K562 (cell line): Measurements from ENCODE around the gene UNC119B. TPM values are rescaled to one million over a fixed set of nuclear protein-coding genes. Genes with fewer than 3 reads are reported as not detected.

Experiments used
- ARHGAP35 ChIP-seq: fragments of 450-650 bp; IDR thresholded peaks from 2 replicates; pipeline ENCODE4 v1.6.1; 2018; ENCODE audit not compliant: partially characterized antibody
- EGR1 ChIP-seq: fragments of 450-650 bp; conservative IDR thresholded peaks from 2 replicates; pipeline ENCODE4 v1.6.1; 2017; ENCODE audit warnings: mild to moderate bottlenecking
- ELK3 ChIP-seq: fragments of 450-650 bp; formaldehyde crosslinking; IDR thresholded peaks from 2 replicates; pipeline ENCODE4 v1.4.0; 2020; ENCODE audit warnings: mild to moderate bottlenecking
- ETS2 ChIP-seq: IDR thresholded peaks from 2 replicates; pipeline ENCODE4 v1.6.1; 2016; ENCODE audit warnings: borderline replicate concordance, missing genetic modification characterization, mild to moderate bottlenecking, moderate library complexity, missing compliant biosample characterization; ENCODE audit not compliant: poor library complexity, severe bottlenecking
- EWSR1 ChIP-seq: fragments of 450-650 bp; IDR thresholded peaks from 2 replicates; pipeline ENCODE4 v1.6.1; 2018; ENCODE audit warnings: borderline replicate concordance, mild to moderate bottlenecking, low read depth, moderate library complexity; ENCODE audit not compliant: partially characterized antibody
- HBP1 ChIP-seq: fragments of 450-650 bp; formaldehyde crosslinking; IDR thresholded peaks from 2 replicates; pipeline ENCODE4 v1.4.0; 2022; ENCODE audit warnings: missing genetic modification characterization
- HMBOX1 ChIP-seq: sonication (generic); IDR thresholded peaks from 2 replicates; pipeline ENCODE4 v1.6.1; 2016
- HNRNPK ChIP-seq: fragments of 200-400 bp; formaldehyde crosslinking; IDR thresholded peaks from one replicate; pipeline ENCODE4 v1.6.1; 2018; ENCODE audit warnings: mild to moderate bottlenecking, low read depth, low read length; ENCODE audit not compliant: poor library complexity, severe bottlenecking
- KLF6 ChIP-seq: fragments of 250-450 bp; sonication (Bioruptor Pico); IDR thresholded peaks from 2 replicates; pipeline ENCODE4 v1.4.0; 2020; ENCODE audit warnings: mild to moderate bottlenecking, moderate library complexity, borderline replicate concordance
- MEF2D ChIP-seq: conservative IDR thresholded peaks from 2 replicates; pipeline ENCODE4 v1.6.1; 2016; ENCODE audit warnings: low read depth, missing genetic modification characterization, missing compliant biosample characterization
- MTF1 ChIP-seq: fragments of 250-450 bp; sonication (Bioruptor Pico); IDR thresholded peaks from 2 replicates; pipeline ENCODE4 v1.9.0; 2021; ENCODE audit warnings: moderate library complexity, mild to moderate bottlenecking, inconsistent platforms, borderline replicate concordance
- NFE2 ChIP-seq: IDR thresholded peaks from 2 replicates; pipeline ENCODE4 v1.6.1; 2014; ENCODE audit warnings: antibody characterized with exemption, low read depth
- NR0B1 ChIP-seq: fragments of 450-650 bp; IDR thresholded peaks from one replicate; pipeline ENCODE4 v1.6.1; 2018; ENCODE audit warnings: mild to moderate bottlenecking, moderate library complexity; ENCODE audit not compliant: partially characterized antibody
- NR3C1 ChIP-seq: sonication (generic); formaldehyde crosslinking; IDR thresholded peaks from 2 replicates; pipeline ENCODE4 v1.8.1; 2022; ENCODE audit warnings: missing genetic modification reagents
- RFX5 ChIP-seq: IDR thresholded peaks from 2 replicates; pipeline ENCODE4 v1.6.1; 2011; ENCODE audit warnings: low read depth, mild to moderate bottlenecking, improper control_type of control experiment, low read length
- SAFB2 ChIP-seq: fragments of 200-400 bp; formaldehyde crosslinking; IDR thresholded peaks from 2 replicates; pipeline ENCODE4 v1.6.1; 2018; ENCODE audit warnings: borderline replicate concordance, low read length, low read depth, moderate library complexity; ENCODE audit not compliant: severe bottlenecking
- TEAD1 ChIP-seq, 2 experiments: fragments of 450-650 bp in 1 of 2; sonication (generic) in 1 of 2; formaldehyde crosslinking; IDR thresholded peaks; 2 replicates each; pipeline versions ENCODE4 v1.4.0 to v1.8.0; 2020 to 2022; ENCODE audit warnings: mild to moderate bottlenecking in 2 of 2, missing genetic modification reagents in 1 of 2
- WHSC1 ChIP-seq: IDR thresholded peaks from one replicate; pipeline ENCODE4 v1.6.1; 2012; ENCODE audit warnings: low read length, control low read depth, inconsistent platforms
- ZFP36 ChIP-seq: fragments of 150-350 bp; IDR thresholded peaks from 2 replicates; pipeline ENCODE4 v1.6.1; 2018; ENCODE audit warnings: low read length, low read depth; ENCODE audit not compliant: partially characterized antibody
- ZNF655 ChIP-seq: fragments of 250-450 bp; sonication (Bioruptor Pico); IDR thresholded peaks from 2 replicates; pipeline ENCODE4 v1.5.0; 2021
- ZNF696 ChIP-seq: fragments of 250-450 bp; sonication (Bioruptor Pico); conservative IDR thresholded peaks from 2 replicates; pipeline ENCODE4 v1.4.0; 2020; ENCODE audit warnings: mild to moderate bottlenecking, moderate library complexity
- ZSCAN32 ChIP-seq: fragments of 450-650 bp; formaldehyde crosslinking; IDR thresholded peaks from 2 replicates; pipeline ENCODE4 v1.4.0; 2020; ENCODE audit warnings: mild to moderate bottlenecking, moderate library complexity
- polyA plus RNA-seq, 8 experiments: library from polyadenylated mRNA; depleted of rRNA in 4 of 8; stranded (reverse) in 5 of 8; unstranded in 3 of 8; fragments of >200 nt; fragmentation: Nextera tagmentation in 2 of 8; fragmentation: Illumina TruSeq in 1 of 8; extraction: Ambion mirVana in 2 of 8; extraction: Trizol in 1 of 8; gene quantifications; 2 replicates each; pipeline versions ENCODE4 v1.2.1 to v1.2.3, GENCODE V29; 2011 to 2014; ENCODE audit warnings: inconsistent platforms in 1 of 8, missing spikeins in 1 of 8
- total RNA-seq, 7 experiments: library from RNA; depleted of rRNA in 6 of 7; stranded (reverse); fragments of >200 nt in 6 of 7; fragmentation: Illumina TruSeq in 2 of 7; extraction: Trizol in 2 of 7; gene quantifications; 2 replicates each; pipeline versions ENCODE4 v1.2.1 to v1.2.3, GENCODE V29; 2011 to 2021; ENCODE audit warnings: low replicate concordance in 1 of 7

Gene UNC119B
- total and polyA plus RNA-seq, 9 of the 15 experiments (the other 6 are each of a cell fraction or from before 2014, with no cell fraction given), result 4.0 to 34.5 (median 15.1) TPM

- TF ChIP-seq ZNF696 (no peak), NFE2 (no peak), NR0B1 (no peak), HNRNPK (no peak), ETS2 (tag) (no peak), MTF1 (no peak), MEF2D (tag) (no peak), ZNF655 (CRISPR knock-in tag) (no peak), ZFP36 (peak; percentile 5), SAFB2 (no peak), TEAD1 (CRISPR knock-in tag; IDR thresholded peaks at IDR 0.05) (no peak; a peak in 1 of 4 replicates), NR3C1 (CRISPR knock-in tag) (no peak), HMBOX1 (no peak), EWSR1 (no peak), EGR1 (no peak), HBP1 (CRISPR knock-in tag) (no peak), WHSC1 (no peak), ARHGAP35 (no peak), ZSCAN32 (no peak), RFX5 (no peak), ELK3 (CRISPR knock-in tag) (no peak), KLF6 (CRISPR knock-in tag) (no peak)
These were observed 23.3 kb upstream of the UNC119B start, which contains the start of gene MLEC (continued) for GRCh38 chr12:120686690-120687577.
